ENCODE measurements around the gene CRIP1.

Gene CRIP1
- 16.5 to 77.7 reads per million in 2 donors for total RNA-seq

- DNase-seq = no peak
Measured at GRCh38 chr14:105486163-105486973, at the start of gene CRIP1. TSS of gene CRIP1 (plus strand) at chr14:105486886. CDS start at chr14:105487260, 374 bp downstream.

GRCh38 chr14:105436891-105437722 lies 49.6 kb upstream of the CRIP1 start:
- no peak for DNase-seq

- DNase-seq = no peak
Measured at GRCh38 chr14:105437723-105438500, 48.8 kb upstream of the CRIP1 start.

GRCh38 chr14:105439179-105439578 lies 47.5 kb upstream of the CRIP1 start:
- no peak for DNase-seq

- DNase-seq = no peak
Measured at GRCh38 chr14:105439710-105440553, 46.8 kb upstream of the CRIP1 start.

GRCh38 chr14:105440554-105440900 lies 46.2 kb upstream of the CRIP1 start:
- no peak for DNase-seq

- DNase-seq = no peak
Measured at GRCh38 chr14:105440992-105441391, 45.7 kb upstream of the CRIP1 start.

- DNase-seq = no peak
Measured at GRCh38 chr14:105442125-105442524, 44.6 kb upstream of the CRIP1 start.

GRCh38 chr14:105442834-105443233 lies 43.9 kb upstream of the CRIP1 start:
- no peak for DNase-seq

GRCh38 chr14:105444859-105445258 lies 41.8 kb upstream of the CRIP1 start:
- DNase-seq = no peak

GRCh38 chr14:105445290-105445689 lies 41.4 kb upstream of the CRIP1 start:
- DNase-seq = no peak

GRCh38 chr14:105445901-105446845 lies 40.5 kb upstream of the CRIP1 start:
- DNase-seq = no peak

GRCh38 chr14:105446971-105447370 lies 39.7 kb upstream of the CRIP1 start:
- DNase-seq = no peak

GRCh38 chr14:105447651-105448640 lies 38.7 kb upstream of the CRIP1 start:
- no peak for DNase-seq

GRCh38 chr14:105448706-105449111 lies 38.0 kb upstream of the CRIP1 start:
- peak; percentile 65 for DNase-seq

- DNase-seq = no peak
Measured at GRCh38 chr14:105449276-105450122, 37.2 kb upstream of the CRIP1 start.

- no peak for DNase-seq
Measured at GRCh38 chr14:105450123-105450505, 36.6 kb upstream of the CRIP1 start.

- no peak for DNase-seq
Measured at GRCh38 chr14:105450864-105451720, 35.6 kb upstream of the CRIP1 start.
